HepG2 (cell line): Measurements from ENCODE around the gene PKMYT1. TPM values are rescaled to one million over a fixed set of nuclear protein-coding genes. Genes with fewer than 3 reads are reported as not detected.

Experiments used
- FOXP4 ChIP-seq: sonication (generic); formaldehyde crosslinking; IDR thresholded peaks from 2 replicates; pipeline ENCODE4 v1.4.0; 2020; ENCODE audit warnings: missing genetic modification reagents
- KIAA2018 ChIP-seq: sonication (generic); formaldehyde crosslinking; IDR thresholded peaks from 2 replicates; pipeline ENCODE4 v1.5.0; 2020; ENCODE audit warnings: mild to moderate bottlenecking, missing genetic modification reagents, borderline replicate concordance
- TAF15 ChIP-seq: fragments of 200-400 bp; formaldehyde crosslinking; IDR thresholded peaks from one replicate; pipeline ENCODE4 v1.6.1; 2018; ENCODE audit warnings: mild to moderate bottlenecking, low read depth, low read length; ENCODE audit not compliant: poor library complexity, severe bottlenecking
- TP53 ChIP-seq: sonication (generic); formaldehyde crosslinking; conservative IDR thresholded peaks from 2 replicates; pipeline ENCODE4 v1.4.0; 2020; ENCODE audit warnings: missing genetic modification reagents
- XBP1 ChIP-seq: sonication (generic); formaldehyde crosslinking; IDR thresholded peaks from 2 replicates; pipeline ENCODE4 v1.5.0; 2020; ENCODE audit warnings: missing genetic modification reagents
- ZFP91 ChIP-seq: sonication (generic); formaldehyde crosslinking; IDR thresholded peaks from 2 replicates; pipeline ENCODE4 v1.9.0; 2022; ENCODE audit warnings: missing genetic modification reagents, mild to moderate bottlenecking, borderline replicate concordance
- ZNF646 ChIP-seq: sonication (generic); formaldehyde crosslinking; IDR thresholded peaks from 2 replicates; pipeline ENCODE4 v1.9.0; 2021; ENCODE audit warnings: mild to moderate bottlenecking, missing genetic modification reagents
- ZNF773 ChIP-seq: sonication (generic); formaldehyde crosslinking; IDR thresholded peaks from 2 replicates; pipeline ENCODE4 v1.4.0; 2020; ENCODE audit warnings: missing genetic modification reagents, borderline replicate concordance
- polyA plus RNA-seq, 8 experiments: library from polyadenylated mRNA; depleted of rRNA in 3 of 8; stranded (reverse) in 7 of 8; unstranded in 1 of 8; fragments of >200 nt; fragmentation: Illumina TruSeq in 4 of 8; extraction: Trizol in 4 of 8; gene quantifications; 2 replicates each; pipeline versions ENCODE4 v1.2.1 to v1.2.3, GENCODE V29; 2011 to 2016; ENCODE audit warnings: low read depth in 4 of 8, missing spikeins in 1 of 8, mixed read lengths in 1 of 8; ENCODE audit not compliant: insufficient read depth in 1 of 8
- total RNA-seq, 5 experiments: library from RNA; depleted of rRNA; stranded (reverse); fragments of >200 nt; fragmentation: Illumina TruSeq; extraction: Trizol; gene quantifications; 2 replicates each; pipeline ENCODE4 v1.2.3, GENCODE V29; 2016; ENCODE audit warnings: low read depth in 1 of 5

The PKMYT1 gene
- total and polyA plus RNA-seq, 2 of the 13 experiments (the other 11 are each of a cell fraction or from before 2014, with no cell fraction given), result 7.0 to 27.8 TPM

- TF ChIP-seq ZNF646 (CRISPR knock-in tag), result 0 out of 2 replicates have a peak, but pooled peaks have one; percentile 24
- TF ChIP-seq TAF15, result peak; percentile 97
- TF ChIP-seq ZFP91 (CRISPR knock-in tag), result peak; percentile 94
- TF ChIP-seq ZNF773, result no peak
- TF ChIP-seq KIAA2018 (CRISPR knock-in tag), result no peak
- no peak for TF ChIP-seq XBP1 (CRISPR knock-in tag)
- TF ChIP-seq FOXP4, result peak; percentile 48; the same call in 1 of the 2 replicates
- TF ChIP-seq TP53 (CRISPR knock-in tag), result no peak
Measured at GRCh38 chr16:3023669-3024478, 43.6 kb upstream of the PKMYT1 start, which contains the start of the genes HCFC1R1 and THOC6 (continued).
